NOMO-1 (cell line): ENCODE data around the gene KRT27.
A peak's percentile ranks its signal among the peaks of the same experiment; 100 is the strongest.
"Not testable (repeated sequence)": the region's sequence is repeated elsewhere in the genome, so short reads cannot be mapped to it uniquely, and the experiment has no call there.

Source experiments
- DNase-seq, 2 experiments: peaks; one replicate each; lab custom pipeline; 2025; ENCODE audit not compliant: unreplicated experiment in 2 of 2; lab: John Stamatoyannopoulos, UW

KRT27 gene

DNA sequence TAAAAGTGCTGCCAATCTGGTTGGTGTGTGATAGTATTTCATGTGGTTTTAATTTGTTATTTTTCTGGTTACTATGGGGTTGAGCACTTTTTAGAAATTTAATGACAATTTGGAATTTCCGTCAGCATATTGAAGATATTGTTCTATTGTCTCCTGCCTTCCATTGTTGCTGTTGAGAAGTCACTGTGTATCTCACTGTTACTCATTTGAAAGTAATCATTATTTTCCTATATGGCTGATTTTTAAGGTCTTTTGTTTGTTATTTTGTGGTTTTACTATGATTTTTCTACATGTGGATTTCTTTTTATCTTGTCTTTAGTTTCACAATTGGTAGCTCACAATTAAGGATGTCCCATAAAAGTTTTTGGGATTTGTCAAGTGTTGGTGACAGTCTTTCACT is 18.6 kb downstream of the KRT27 start:
- DNase-seq, result no peak

GRCh38 chr17:40760105-40761016 is 22.0 kb downstream of the KRT27 start:
- DNase-seq, result no peak

DNA sequence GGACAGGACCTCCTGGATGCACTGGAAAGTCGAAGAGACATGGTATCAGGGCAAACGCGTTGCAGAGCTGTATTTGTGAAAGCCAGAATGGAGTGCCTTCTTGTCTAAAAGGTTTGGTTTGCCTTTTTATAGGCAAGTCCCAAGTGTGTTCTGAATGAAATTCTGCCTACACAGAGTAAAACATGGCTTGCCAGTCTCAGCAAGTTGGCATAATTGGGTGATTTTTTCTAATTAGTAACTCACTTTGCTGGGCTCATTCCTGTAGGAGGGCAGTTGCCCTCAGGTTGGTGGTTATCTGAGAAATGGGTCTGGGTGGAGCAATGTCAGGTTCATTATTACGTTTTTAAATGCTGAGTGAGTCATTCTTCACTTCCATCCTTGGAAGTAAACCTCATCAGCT is 27.1 kb downstream of the KRT27 start, which contains the start of gene KRT25:
KRT25 (minus strand) TSS at position 101 of the 400 bp plus-strand sequence; CDS start at position 41, 60 bp downstream.
- DNase-seq, result no peak

GRCh38 chr17:40753804-40754203 is 28.5 kb downstream of the KRT27 start:
- DNase-seq, result no peak

DNA sequence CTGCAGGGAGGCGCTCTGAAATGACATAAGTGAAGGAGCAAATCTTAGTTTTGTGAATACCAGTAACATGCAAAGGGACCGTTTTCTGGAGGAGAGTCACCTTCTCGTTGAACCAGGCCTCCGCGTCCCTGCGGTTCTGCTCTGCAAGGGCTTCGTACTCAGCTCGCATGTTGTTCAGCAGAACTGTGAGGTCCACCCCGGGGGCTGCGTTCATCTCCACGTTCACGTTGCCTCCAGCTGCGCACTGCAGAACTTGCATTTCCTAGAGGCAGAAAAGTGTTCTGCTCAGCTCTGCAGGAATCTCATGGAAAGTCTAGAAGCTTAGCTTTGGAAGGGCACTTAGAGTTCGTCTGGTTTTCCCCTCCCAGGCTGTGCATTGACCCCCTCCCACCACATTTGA is 31.3 kb downstream of the KRT27 start:
- DNase-seq, result no peak

- no peak for DNase-seq
Observed at GRCh38 chr17:40750391-40750790, 32.0 kb downstream of the KRT27 start.

GRCh38 chr17:40748666-40749065 is 33.7 kb downstream of the KRT27 start:
- DNase-seq, result not testable (repeated sequence)

DNA sequence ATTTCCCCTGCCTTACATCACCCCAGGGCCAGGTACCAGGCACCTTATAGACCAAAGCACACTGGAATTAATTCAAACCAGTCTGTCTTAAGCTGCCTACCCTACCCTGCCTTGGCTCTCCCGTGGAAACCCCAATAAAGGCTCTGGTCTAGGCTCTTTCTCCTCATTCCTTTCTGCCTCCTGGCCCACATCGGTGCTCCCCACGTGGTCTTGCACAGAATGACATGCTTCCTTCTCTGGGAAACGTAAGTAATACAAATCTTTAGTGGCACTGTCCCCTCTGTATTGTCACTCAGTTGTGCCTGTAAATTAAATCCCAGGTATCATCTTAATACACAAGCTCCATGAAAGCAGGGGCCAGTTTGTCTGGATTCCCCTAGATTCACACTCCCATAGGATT is 43.8 kb downstream of the KRT27 start:
- no peak for DNase-seq

DNA sequence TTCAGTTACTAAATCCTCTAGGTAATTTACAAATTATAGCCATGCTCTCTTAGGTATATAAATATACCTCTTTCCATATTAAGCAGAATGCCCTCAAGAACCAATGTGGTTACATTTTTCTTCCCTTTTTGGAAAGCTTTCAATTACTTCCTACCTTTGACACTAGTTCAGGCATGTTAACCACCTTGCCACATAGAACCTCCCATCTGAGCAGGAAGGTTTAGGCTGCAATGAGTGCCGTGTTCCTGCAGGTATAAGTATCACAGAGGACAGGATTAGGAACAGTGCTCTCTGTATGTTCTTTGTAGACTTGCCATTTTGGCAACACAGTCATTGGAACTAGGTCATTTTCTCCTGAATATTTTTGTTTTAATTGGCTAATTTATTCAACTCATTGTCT is 47.3 kb downstream of the KRT27 start:
- DNase-seq, result no peak

DNA sequence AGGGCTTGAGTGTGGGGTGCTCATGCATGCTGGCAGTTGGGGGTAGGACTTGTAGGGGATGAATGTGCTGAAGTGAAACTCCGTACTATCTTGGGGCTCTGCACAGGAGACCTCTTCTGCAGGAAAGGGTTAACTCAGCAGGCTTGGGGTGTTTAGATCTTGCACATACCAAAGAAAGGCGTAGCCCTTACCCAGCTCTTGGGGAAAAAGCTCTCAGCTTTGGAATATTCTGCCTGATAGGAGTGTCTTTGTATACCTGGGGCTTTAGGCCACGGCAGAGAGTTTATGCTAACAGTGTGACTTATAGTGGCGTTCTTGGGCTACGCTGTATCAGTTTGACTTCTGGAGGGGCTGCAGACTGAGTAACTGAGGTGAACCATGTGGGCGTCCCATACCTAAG is 48.3 kb downstream of the KRT27 start:
- no peak for DNase-seq

DNA sequence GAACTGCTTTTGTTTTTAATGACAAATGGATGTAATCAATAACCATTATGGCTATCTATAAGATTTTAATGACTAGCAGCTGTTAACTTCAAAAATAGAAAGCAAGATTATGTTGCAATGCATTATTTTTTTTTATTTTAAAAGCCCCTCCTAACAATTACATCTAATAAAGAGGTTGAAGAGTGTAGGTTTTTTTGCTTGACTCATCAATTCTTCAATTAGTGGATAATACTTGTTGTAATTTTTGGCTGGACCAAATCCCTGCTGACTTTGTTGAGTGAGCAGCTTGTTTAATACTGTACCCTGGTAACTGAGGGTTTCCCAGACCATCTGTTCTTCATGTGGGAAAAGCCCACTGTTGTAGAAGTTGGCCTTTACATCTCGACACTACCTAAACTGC is 51.4 kb downstream of the KRT27 start:
- no peak for DNase-seq

DNA sequence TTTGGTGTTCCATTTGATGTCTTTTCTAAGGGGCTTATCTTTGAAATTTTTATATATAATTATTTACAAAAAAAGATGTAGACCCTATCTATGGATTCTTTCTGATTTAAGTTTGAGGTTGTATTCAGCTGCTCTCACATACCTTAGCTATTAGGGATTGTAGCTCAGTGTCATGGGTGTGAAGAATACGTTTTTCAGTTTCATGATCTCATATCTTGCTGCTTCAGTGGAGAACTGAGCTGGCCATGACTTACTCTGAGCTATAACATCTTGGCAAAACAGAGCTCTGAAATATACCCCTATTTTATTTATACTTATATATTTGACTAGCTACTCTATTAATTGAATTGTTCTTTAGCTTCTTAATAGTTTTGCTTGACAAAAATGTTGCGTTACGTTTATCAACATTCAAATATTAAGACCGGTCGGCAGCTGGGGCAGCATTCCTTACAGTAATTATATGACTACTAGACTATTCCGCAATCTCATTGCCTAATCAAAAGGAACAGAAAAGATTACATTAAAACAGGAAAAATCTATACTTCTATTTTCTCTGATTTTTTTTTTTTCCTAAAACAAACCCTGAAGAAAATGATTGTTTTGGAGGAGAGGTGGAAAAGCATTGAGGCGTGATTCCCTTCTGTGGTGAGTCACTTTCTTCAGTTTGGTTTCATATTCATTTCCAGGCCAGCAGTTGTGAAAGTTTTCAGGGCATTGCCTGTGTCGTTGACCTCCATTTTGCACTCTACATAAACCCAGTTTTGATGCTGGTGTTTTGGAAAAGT is 54.7 kb downstream of the KRT27 start:
- peak; percentile 5 to 62 for DNase-seq

DNA sequence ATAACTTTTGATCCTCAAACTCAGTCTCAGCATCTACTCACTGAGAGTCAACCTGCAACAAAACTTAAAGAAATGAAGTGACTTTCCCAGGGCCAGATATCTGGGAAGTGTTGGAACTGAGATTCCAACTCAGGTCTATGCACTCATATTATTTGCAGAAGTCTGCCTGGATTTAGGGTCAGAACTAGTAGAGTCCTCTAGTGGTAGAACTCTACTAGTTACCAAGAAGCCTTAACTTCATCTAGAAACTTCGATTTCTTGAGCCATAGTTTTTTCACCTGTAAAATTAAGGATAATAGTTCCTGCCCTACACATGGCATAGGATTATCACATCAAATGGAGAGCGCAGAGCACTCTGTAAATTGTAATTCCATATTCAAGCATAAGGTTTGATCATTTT is 55.4 kb downstream of the KRT27 start:
- DNase-seq, result peak in 1 of 2 experiments; percentile 36
